ENCODE data around the gene CDH13.

DNA sequence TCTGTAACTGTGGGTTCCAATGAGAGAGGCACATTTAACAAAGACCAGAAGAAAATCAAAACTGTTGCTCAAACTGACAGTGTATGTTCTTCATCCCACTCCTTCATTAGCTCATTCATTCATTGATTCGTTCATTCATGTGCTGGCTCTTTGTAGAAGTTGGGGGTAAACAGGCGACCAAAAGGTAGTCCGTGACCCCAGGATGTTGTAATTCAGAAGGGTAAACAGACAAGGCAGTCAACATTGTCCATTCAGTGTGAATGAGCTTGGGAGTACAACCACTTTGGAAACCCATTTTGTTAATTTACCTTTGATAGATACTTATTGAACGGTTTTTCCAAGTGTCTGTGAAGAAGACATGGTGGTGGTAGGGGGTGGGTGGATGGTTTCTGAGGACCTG is 26.1 kb downstream of the CDH13 start:
- TF ChIP-seq TOX (CRISPR knock-in tag; IDR thresholded peaks at IDR 0.05; ENCODE audit: borderline replicate concordance) (no peak), SNAI2 (CRISPR knock-in tag; IDR thresholded peaks at IDR 0.05) (no peak), RARB (CRISPR knock-in tag; IDR thresholded peaks at IDR 0.05) (no peak), CSDC2 (CRISPR knock-in tag; IDR thresholded peaks at IDR 0.05) (no peak), ZFP3 (CRISPR knock-in tag; IDR thresholded peaks at IDR 0.05) (no peak), PPARA (CRISPR knock-in tag; IDR thresholded peaks at IDR 0.05; ENCODE audit: borderline replicate concordance) (no peak), ZC3H10 (CRISPR knock-in tag; IDR thresholded peaks at IDR 0.05) (no peak), OSR1 (CRISPR knock-in tag; IDR thresholded peaks at IDR 0.05) (no peak), ISL1 (CRISPR knock-in tag; IDR thresholded peaks at IDR 0.05) (no peak), BACH2 (CRISPR knock-in tag; IDR thresholded peaks at IDR 0.05; ENCODE audit: borderline replicate concordance) (no peak), TCF4 (CRISPR knock-in tag; IDR thresholded peaks at IDR 0.05; ENCODE audit: borderline replicate concordance) (no peak)
- TF ChIP-seq, protein P1, sequence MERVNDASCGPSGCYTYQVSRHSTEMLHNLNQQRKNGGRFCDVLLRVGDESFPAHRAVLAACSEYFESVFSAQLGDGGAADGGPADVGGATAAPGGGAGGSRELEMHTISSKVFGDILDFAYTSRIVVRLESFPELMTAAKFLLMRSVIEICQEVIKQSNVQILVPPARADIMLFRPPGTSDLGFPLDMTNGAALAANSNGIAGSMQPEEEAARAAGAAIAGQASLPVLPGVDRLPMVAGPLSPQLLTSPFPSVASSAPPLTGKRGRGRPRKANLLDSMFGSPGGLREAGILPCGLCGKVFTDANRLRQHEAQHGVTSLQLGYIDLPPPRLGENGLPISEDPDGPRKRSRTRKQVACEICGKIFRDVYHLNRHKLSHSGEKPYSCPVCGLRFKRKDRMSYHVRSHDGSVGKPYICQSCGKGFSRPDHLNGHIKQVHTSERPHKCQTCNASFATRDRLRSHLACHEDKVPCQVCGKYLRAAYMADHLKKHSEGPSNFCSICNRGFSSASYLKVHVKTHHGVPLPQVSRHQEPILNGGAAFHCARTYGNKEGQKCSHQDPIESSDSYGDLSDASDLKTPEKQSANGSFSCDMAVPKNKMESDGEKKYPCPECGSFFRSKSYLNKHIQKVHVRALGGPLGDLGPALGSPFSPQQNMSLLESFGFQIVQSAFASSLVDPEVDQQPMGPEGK (CRISPR knock-in tag; IDR thresholded peaks at IDR 0.05; ENCODE audit: borderline replicate concordance) = no peak
- TF ChIP-seq, protein P2, sequence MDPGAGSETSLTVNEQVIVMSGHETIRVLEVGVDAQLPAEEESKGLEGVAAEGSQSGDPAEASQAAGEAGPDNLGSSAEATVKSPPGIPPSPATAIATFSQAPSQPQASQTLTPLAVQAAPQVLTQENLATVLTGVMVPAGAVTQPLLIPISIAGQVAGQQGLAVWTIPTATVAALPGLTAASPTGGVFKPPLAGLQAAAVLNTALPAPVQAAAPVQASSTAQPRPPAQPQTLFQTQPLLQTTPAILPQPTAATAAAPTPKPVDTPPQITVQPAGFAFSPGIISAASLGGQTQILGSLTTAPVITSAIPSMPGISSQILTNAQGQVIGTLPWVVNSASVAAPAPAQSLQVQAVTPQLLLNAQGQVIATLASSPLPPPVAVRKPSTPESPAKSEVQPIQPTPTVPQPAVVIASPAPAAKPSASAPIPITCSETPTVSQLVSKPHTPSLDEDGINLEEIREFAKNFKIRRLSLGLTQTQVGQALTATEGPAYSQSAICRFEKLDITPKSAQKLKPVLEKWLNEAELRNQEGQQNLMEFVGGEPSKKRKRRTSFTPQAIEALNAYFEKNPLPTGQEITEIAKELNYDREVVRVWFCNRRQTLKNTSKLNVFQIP (CRISPR knock-in tag; IDR thresholded peaks at IDR 0.05; ENCODE audit: borderline replicate concordance, low read depth) = no peak

All from SK-N-SH treated with all-trans-retinoic acid at 6 μM for 48 hours (cell line).